BJ (cell line): ENCODE data around the gene EPHB2. TPM values are rescaled to one million over a fixed set of nuclear protein-coding genes. Genes with fewer than 3 reads are reported as not detected.

Experiments
- CTCF ChIA-PET: fragments of 350-600 bp; formaldehyde crosslinking; extraction: SDS; loops from one replicate; lab custom pipeline; 2021; ENCODE audit warnings: antibody characterized with exemption, inconsistent platforms; lab: Yijun Ruan, JAX
- POLR2A ChIA-PET: fragments of 300-600 bp; sonication (Branson Sonifier 250); formaldehyde crosslinking; extraction: SDS; loops from one replicate; lab custom pipeline; 2021; ENCODE audit warnings: antibody characterized with exemption; lab: Charles Lee
- DNase-seq: peaks from one replicate; pipeline ENCODE4 v3.0.0-alpha.2; 2011; ENCODE audit warnings: low read depth
- H3K27me3 ChIP-seq: 2 replicates; pipeline ENCODE4 v1.6.0; 2011; ENCODE audit warnings: low read length; ENCODE audit not compliant: control insufficient read depth, insufficient read depth
- H3K36me3 ChIP-seq: 2 replicates; pipeline ENCODE4 v1.5.1; 2011; ENCODE audit warnings: low read length; ENCODE audit not compliant: control insufficient read depth, insufficient read depth
- H3K4me3 ChIP-seq: 2 replicates; pipeline ENCODE4 v1.5.1; 2011; ENCODE audit warnings: low read depth, mild to moderate bottlenecking, control low read depth, low read length
- polyA plus RNA-seq: library from polyadenylated mRNA; depleted of rRNA; stranded (reverse); fragments of >200 nt; gene quantifications from 2 replicates; pipeline ENCODE4 v1.2.3, GENCODE V29; 2011
- TF ChIP-seq, protein P1 (sequence below): IDR thresholded peaks from 2 replicates; pipeline ENCODE4 v1.5.1; 2011; ENCODE audit warnings: low read depth, mild to moderate bottlenecking, control low read depth, inconsistent platforms, low read length, moderate library complexity; ENCODE audit not compliant: insufficient read depth

Gene EPHB2
- polyA plus RNA-seq, 1 experiment, result 8.7 TPM

- Histone ChIP-seq H3K27me3 (peaks cover 12% of the 10 kb centered on the region), H3K36me3 (no peaks in the 10 kb centered on the region), H3K4me3 (no peak overlapping the region)
- CTCF ChIA-PET, result interaction anchor here (0.8 to 1.9 kb wide), 3 partner anchors 14 to 22 kb away, joined by 3 to 11 read pairs (median 3); no protein-coding TSS in a partner anchor
- no peak for DNase-seq
- TF ChIP-seq, protein P1, sequence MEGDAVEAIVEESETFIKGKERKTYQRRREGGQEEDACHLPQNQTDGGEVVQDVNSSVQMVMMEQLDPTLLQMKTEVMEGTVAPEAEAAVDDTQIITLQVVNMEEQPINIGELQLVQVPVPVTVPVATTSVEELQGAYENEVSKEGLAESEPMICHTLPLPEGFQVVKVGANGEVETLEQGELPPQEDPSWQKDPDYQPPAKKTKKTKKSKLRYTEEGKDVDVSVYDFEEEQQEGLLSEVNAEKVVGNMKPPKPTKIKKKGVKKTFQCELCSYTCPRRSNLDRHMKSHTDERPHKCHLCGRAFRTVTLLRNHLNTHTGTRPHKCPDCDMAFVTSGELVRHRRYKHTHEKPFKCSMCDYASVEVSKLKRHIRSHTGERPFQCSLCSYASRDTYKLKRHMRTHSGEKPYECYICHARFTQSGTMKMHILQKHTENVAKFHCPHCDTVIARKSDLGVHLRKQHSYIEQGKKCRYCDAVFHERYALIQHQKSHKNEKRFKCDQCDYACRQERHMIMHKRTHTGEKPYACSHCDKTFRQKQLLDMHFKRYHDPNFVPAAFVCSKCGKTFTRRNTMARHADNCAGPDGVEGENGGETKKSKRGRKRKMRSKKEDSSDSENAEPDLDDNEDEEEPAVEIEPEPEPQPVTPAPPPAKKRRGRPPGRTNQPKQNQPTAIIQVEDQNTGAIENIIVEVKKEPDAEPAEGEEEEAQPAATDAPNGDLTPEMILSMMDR, result no peak
- POLR2A ChIA-PET, result no interaction called here
These were observed 239.2 kb downstream of the EPHB2 start for GRCh38 chr1:22949822-22950331.

DNA sequence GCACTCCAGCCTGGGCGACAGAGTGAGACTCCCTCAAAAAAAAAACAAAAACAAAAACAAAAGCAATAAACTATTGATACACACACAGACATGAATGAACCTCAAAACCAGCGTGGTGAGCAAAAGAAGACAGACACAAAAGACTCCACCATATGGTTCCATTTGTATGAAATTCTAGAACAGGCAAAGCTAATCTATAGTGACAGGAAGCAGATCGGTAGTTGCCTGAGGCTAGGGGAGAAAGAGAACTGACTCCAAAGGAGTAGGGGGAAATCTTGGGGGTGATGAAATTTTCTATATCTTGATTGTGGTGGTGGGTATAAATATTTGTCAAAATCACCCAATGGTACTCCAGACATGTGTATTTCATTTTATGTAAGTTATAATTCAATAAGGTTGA is 241.2 kb downstream of the EPHB2 start:
- peaks cover 17% of the 10 kb centered on the region for H3K27me3 ChIP-seq
- CTCF ChIA-PET, result interaction anchor here (1.2 to 1.4 kb wide), 2 partner anchors 12 to 19 kb away, joined by 3 to 7 read pairs; no protein-coding TSS in a partner anchor
- POLR2A ChIA-PET, result no interaction called here

GRCh38 chr1:22952694-22953056 is 242.0 kb downstream of the EPHB2 start:
- no peak overlapping the region for H3K4me3 ChIP-seq
- TF ChIP-seq, protein P1, result no peak
- DNase-seq, result no peak
- ChIA-PET CTCF (interaction anchor here (1.2 kb wide), 2 partner anchors 18 to 22 kb away, joined by 3 read pairs; no protein-coding TSS in a partner anchor), POLR2A (no interaction called here)
- peaks cover 17% of the 10 kb centered on the region for H3K27me3 ChIP-seq
- H3K36me3 ChIP-seq, result no peaks in the 10 kb centered on the region

More for the DNA sequence above, 241.2 kb downstream of the EPHB2 start:
- TF ChIP-seq, protein P1, result no peak
- no peak overlapping the region for H3K4me3 ChIP-seq
- no peak for DNase-seq
- H3K36me3 ChIP-seq, result no peaks in the 10 kb centered on the region

DNA sequence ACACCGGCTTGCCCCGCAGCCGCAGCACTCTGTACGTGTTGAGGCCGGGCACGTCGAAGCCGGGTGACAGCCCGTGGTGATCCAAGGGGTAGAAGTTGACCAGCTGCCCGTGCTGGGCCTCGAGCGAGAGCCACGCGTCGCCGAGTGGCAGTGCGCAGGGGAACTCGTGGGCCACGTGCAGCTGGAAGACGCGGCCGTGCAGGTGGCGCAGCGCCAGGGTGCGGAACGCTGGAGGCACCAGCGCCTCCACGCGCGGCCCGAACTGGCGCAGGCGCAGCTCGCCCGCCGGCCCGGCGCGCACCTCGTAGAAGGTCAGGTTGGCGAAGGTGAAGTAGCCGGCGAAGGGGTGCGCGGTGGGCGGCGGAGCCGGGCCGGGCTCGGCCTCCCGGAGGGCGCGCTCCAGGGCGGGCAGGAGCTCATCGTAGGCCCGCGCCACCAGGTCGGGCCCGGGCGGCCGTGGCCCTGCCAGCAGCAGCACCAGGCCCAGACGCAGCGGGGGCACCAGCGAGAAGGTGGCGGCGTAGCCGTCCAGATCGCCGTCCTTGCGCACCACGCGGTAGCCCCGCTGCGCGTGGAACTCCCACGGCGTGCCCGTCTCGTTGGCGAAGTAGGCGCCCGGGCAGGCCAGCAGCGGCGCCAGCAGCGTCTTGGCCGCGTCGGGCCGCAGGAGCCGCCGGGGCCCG is 242.6 kb downstream of the EPHB2 start:
- H3K36me3 ChIP-seq, result no peaks in the 10 kb centered on the region
- peaks cover 17% of the 10 kb centered on the region for H3K27me3 ChIP-seq
- no peak overlapping the region for H3K4me3 ChIP-seq
- TF ChIP-seq, protein P1, result no peak
- no peak for DNase-seq
- ChIA-PET CTCF (interaction anchor here (1.2 kb wide), 1 partner anchor 22 kb away, joined by 3 read pairs; no protein-coding TSS in a partner anchor), POLR2A (no interaction called here)

- Histone ChIP-seq H3K4me3 (no peak overlapping the region), H3K27me3 (peaks cover 15% of the 10 kb centered on the region), H3K36me3 (no peaks in the 10 kb centered on the region)
- POLR2A ChIA-PET, result no interaction called here
- DNase-seq, result no peak
- TF ChIP-seq, protein P1, result no peak
- CTCF ChIA-PET, result no interaction called here
These were observed 243.1 kb downstream of the EPHB2 start for GRCh38 chr1:22953740-22954141.
